Measurements from ENCODE around the gene GEMIN2.
"Not testable (repeated sequence)": the region's sequence is repeated elsewhere in the genome, so short reads cannot be mapped to it uniquely, and the experiment has no call there.

The GEMIN2 gene

GRCh38 chr14:39109893-39110715 lies 4.0 kb upstream of the GEMIN2 start:
- DNase-seq (ENCODE audit: low spot score) = no peak

- DNase-seq (ENCODE audit: low spot score) = no peak
These were observed 444 bp upstream of the GEMIN2 start for GRCh38 chr14:39113685-39114072.

GRCh38 chr14:39122330-39123138 lies 8.4 kb downstream of the GEMIN2 start:
- no peak for DNase-seq (ENCODE audit: low spot score)

GRCh38 chr14:39137835-39138234 lies 23.7 kb downstream of the GEMIN2 start:
- DNase-seq (ENCODE audit: low spot score) = not testable (repeated sequence)

- no peak for DNase-seq (ENCODE audit: low spot score)
These were observed 24.3 kb downstream of the GEMIN2 start for GRCh38 chr14:39138440-39138839.

- no peak for DNase-seq (ENCODE audit: low spot score)
These were observed 26.0 kb downstream of the GEMIN2 start for GRCh38 chr14:39140170-39140569.

GRCh38 chr14:39141623-39142022 lies 27.5 kb downstream of the GEMIN2 start:
- not testable (repeated sequence) for DNase-seq (ENCODE audit: low spot score)

- not testable (repeated sequence) for DNase-seq (ENCODE audit: low spot score)
These were observed 29.1 kb downstream of the GEMIN2 start for GRCh38 chr14:39143226-39143625.

GRCh38 chr14:39145266-39145966 lies 31.3 kb downstream of the GEMIN2 start:
- no peak for DNase-seq (ENCODE audit: low spot score)

GRCh38 chr14:39154594-39155189 lies 40.6 kb downstream of the GEMIN2 start:
- no peak for DNase-seq (ENCODE audit: low spot score)

- DNase-seq (ENCODE audit: low spot score) = no peak
These were observed 43.4 kb downstream of the GEMIN2 start for GRCh38 chr14:39157491-39157890.

- no peak for DNase-seq (ENCODE audit: low spot score)
These were observed 44.2 kb downstream of the GEMIN2 start for GRCh38 chr14:39158222-39158858.

- no peak for DNase-seq (ENCODE audit: low spot score)
These were observed 46.4 kb downstream of the GEMIN2 start for GRCh38 chr14:39160494-39160893.

GRCh38 chr14:39167797-39168320 lies 53.7 kb downstream of the GEMIN2 start:
- not testable (repeated sequence) for DNase-seq (ENCODE audit: low spot score)

- DNase-seq (ENCODE audit: low spot score) = no peak
These were observed 54.5 kb downstream of the GEMIN2 start for GRCh38 chr14:39168591-39168990.

GRCh38 chr14:39169541-39169900 lies 55.4 kb downstream of the GEMIN2 start:
- DNase-seq (ENCODE audit: low spot score) = peak; percentile 12

- DNase-seq (ENCODE audit: low spot score) = no peak
These were observed 59.1 kb downstream of the GEMIN2 start for GRCh38 chr14:39173198-39173597.

GRCh38 chr14:39174560-39175444 lies 60.7 kb downstream of the GEMIN2 start, which contains the start of gene PNN:
PNN (plus strand) TSS chr14:39175254; CDS start chr14:39175280, 26 bp downstream.
- DNase-seq (ENCODE audit: low spot score) = peak; percentile 99

GRCh38 chr14:39175445-39176262 lies 61.5 kb downstream of the GEMIN2 start:
- no peak for DNase-seq (ENCODE audit: low spot score)

Measured in Ammon's horn (tissue), 1 donor.